OCI-LY3 (cell line): ENCODE measurements around the gene CYP27B1.

Experiments
- CTCF ChIP-seq: fragments of 200-600, 300-600 bp; sonication (generic); IDR thresholded peaks from 2 replicates; pipeline ENCODE4 v1.5.1; 2014; ENCODE audit warnings: antibody characterized with exemption, low read length, low read depth
- EZH2phosphoT487 ChIP-seq: fragments of 200-600 bp; shearing (Covaris generic); IDR thresholded peaks from 2 replicates; pipeline ENCODE4 v1.6.1; 2018; ENCODE audit warnings: antibody characterized with exemption, mixed run types, low read depth

GRCh38 chr12:57777911-57778310 is 11.0 kb upstream of the CYP27B1 start:
- TF ChIP-seq CTCF = no peak
- TF ChIP-seq EZH2phosphoT487 = no peak
